Measurements from ENCODE around the gene GPR151. TPM values are rescaled to one million over a fixed set of nuclear protein-coding genes. Genes with fewer than 3 reads are reported as not detected.

Gene GPR151
- total and polyA plus RNA-seq, 2 of the 8 experiments (the other 6 are each of a cell fraction or from before 2014, with no cell fraction given): 0.03 TPM; not detected in 1

- Histone ChIP-seq H3K9ac (replicated peaks in 1 of 4; ENCODE audit: extremely low read depth in 1 of 4, low read depth in 3 of 4, low read length in 3 of 4) (no peak overlapping the region), H3K4me3 (ENCODE audit: extremely low read depth in 1 of 4, insufficient read depth in 2 of 4, low read depth in 3 of 4, low read length in 4 of 4) (no peak overlapping the region), H3K36me3 (ENCODE audit: control insufficient read depth in 2 of 4, insufficient read depth in 4 of 4, low read length in 3 of 4) (peaks cover 4 to 23% (median 14%) of the 10 kb centered on the region in 4 experiments), H4K8ac (ENCODE audit: extremely low read depth, insufficient read depth, low read length) (no peak overlapping the region), H3K79me1 (ENCODE audit: low read depth, low read length) (no peaks in the 10 kb centered on the region), H2AK5ac (ENCODE audit: low read depth, low read length) (no peak overlapping the region), H3K4me1 (replicated peaks in 1 of 4; ENCODE audit: control insufficient read depth in 3 of 4, insufficient read depth in 4 of 4, low read length in 3 of 4) (no peaks in the 10 kb centered on the region), H2BK15ac (ENCODE audit: low read length) (no peak overlapping the region), H4K5ac (ENCODE audit: insufficient read length, low read depth, low read length) (no peak overlapping the region), H3K79me2 (ENCODE audit: control insufficient read depth in 1 of 2, insufficient read depth in 2 of 2, low read length in 2 of 2) (no peaks in the 10 kb centered on the region), H3K18ac (ENCODE audit: extremely low read depth, low read length) (no peak overlapping the region), H3K4me2 (ENCODE audit: insufficient read depth in 1 of 2, low read depth in 2 of 2, low read length in 2 of 2) (no peak overlapping the region), H2BK120ac (replicated peaks; ENCODE audit: low read depth, low read length) (no peak overlapping the region), H2AFZ (ENCODE audit: low read length) (no peak overlapping the region), H2BK12ac (ENCODE audit: low read depth, low read length) (no peak overlapping the region), H3K14ac (ENCODE audit: insufficient read length) (no peak overlapping the region), H3K27ac (ENCODE audit: low read depth, low read length) (no peak overlapping the region), H3K56ac (replicated peaks; ENCODE audit: insufficient read length, low read depth, low read length) (no peak overlapping the region), H4K91ac (replicated peaks; ENCODE audit: insufficient read length, low read length) (no peak overlapping the region), H3K23ac (ENCODE audit: insufficient read length) (no peak overlapping the region), H3K27me3 (replicated peaks in 1 of 4; ENCODE audit: control insufficient read depth in 3 of 4, extremely low read depth in 1 of 4, insufficient read depth in 3 of 4, low read length in 3 of 4) (no peaks in the 10 kb centered on the region), H2BK5ac (ENCODE audit: low read depth, low read length) (no peak overlapping the region), H3K4ac (replicated peaks; ENCODE audit: insufficient read length, low read depth, low read length) (no peak overlapping the region), H3K23me2 (ENCODE audit: low read depth, low read length) (no peaks in the 10 kb centered on the region), H2BK20ac (ENCODE audit: low read length) (no peak overlapping the region), H3K9me3 (ENCODE audit: insufficient read depth in 2 of 2, low read depth in 1 of 2, low read length in 1 of 2) (no peaks in the 10 kb centered on the region), H4K20me1 (replicated peaks in 1 of 2; ENCODE audit: control insufficient read depth in 1 of 2, insufficient read depth in 2 of 2, low read length in 2 of 2) (peaks cover 0 to 2% of the 10 kb centered on the region in 2 experiments)
- DNase-seq (ENCODE audit: low read depth in 1 of 2, low spot score in 2 of 2) (no peak), FAIRE-seq (no peak)
- ChIA-PET CTCF (ENCODE audit: partially characterized antibody) (interaction anchor here (1.3 to 3.6 kb wide), 2 partner anchors 10 to 19 kb away, joined by 4 to 29 read pairs; no protein-coding TSS in a partner anchor), POLR2A (ENCODE audit: partially characterized antibody) (interaction anchor here (1.0 kb wide), 1 partner anchor 68 kb away, joined by 3 read pairs; the partner anchor contains the start of gene TCERG1)
- WGBS, 2 experiments (ENCODE audit: extremely low coverage in 1 of 2, insufficient coverage in 1 of 2, insufficient read length in 1 of 2, insufficient replicate concordance in 2 of 2, low coverage in 1 of 2, low lambda C conversion rate in 2 of 2, missing lambda C conversion rate in 1 of 2): 83% methylated on average over 1 of the region's 1 CpG; no CpG with 5 or more reads in 1 of the 2 experiments
- TF ChIP-seq CTCF (IDR thresholded peaks at IDR 0.05; ENCODE audit: control extremely low read depth in 1 of 3, insufficient read depth in 1 of 3, low read depth in 1 of 3, low read length in 3 of 3): no peak
- TF ChIP-seq ASH2L (IDR thresholded peaks at IDR 0.05; ENCODE audit: low read length): no peak
- TF ChIP-seq KDM5A (IDR thresholded peaks at IDR 0.05; ENCODE audit: low read length): no peak
- no peak for TF ChIP-seq CEBPB (IDR thresholded peaks at IDR 0.05; ENCODE audit: low read depth, low read length)
- no peak for TF ChIP-seq ZNF274 (IDR thresholded peaks at IDR 0.05; ENCODE audit: borderline replicate concordance, extremely low read depth, low read length)
- TF ChIP-seq KDM4A (IDR thresholded peaks at IDR 0.05; ENCODE audit: low read depth, low read length, severe bottlenecking): no peak
- TF ChIP-seq RXRA (IDR thresholded peaks at IDR 0.05; ENCODE audit: insufficient read depth, low read depth, low read length): no peak
- no peak for TF ChIP-seq SAP30 (IDR thresholded peaks at IDR 0.05; ENCODE audit: insufficient read depth, insufficient replicate concordance, low read length)
- TF ChIP-seq CTBP2 (IDR thresholded peaks at IDR 0.05; ENCODE audit: borderline replicate concordance, insufficient read depth, insufficient read length, low read length): no peak
- TF ChIP-seq EP300 (IDR thresholded peaks at IDR 0.05; ENCODE audit: borderline replicate concordance in 1 of 2, low read depth in 2 of 2, low read length in 2 of 2): no peak
These were observed 1.4 kb downstream of the GPR151 start for GRCh38 chr5:146514575-146514974.
